Erythroblast (primary cell): Measurements from ENCODE around the gene RDH16.

Experiments used
- GATA1 ChIP-seq: IDR thresholded peaks from 2 replicates; pipeline ENCODE4 v1.6.1; 2011; ENCODE audit warnings: low read depth, mild to moderate bottlenecking, control low read depth, low read length, moderate library complexity
- POLR2A ChIP-seq: IDR thresholded peaks from 2 replicates; pipeline ENCODE4 v1.6.1; 2011; ENCODE audit warnings: mild to moderate bottlenecking, low read length

- TF ChIP-seq GATA1 (no peak), POLR2A (no peak)
Observed at GRCh38 chr12:56935752-56936151, 21.7 kb downstream of the RDH16 start.
